ENCODE results near the gene MDFI. TPM values are rescaled to one million over a fixed set of nuclear protein-coding genes. Genes with fewer than 3 reads are reported as not detected.

MDFI gene
- total and polyA plus RNA-seq, 4 donors, result 40.6 to 155 (median 151) TPM

DNA sequence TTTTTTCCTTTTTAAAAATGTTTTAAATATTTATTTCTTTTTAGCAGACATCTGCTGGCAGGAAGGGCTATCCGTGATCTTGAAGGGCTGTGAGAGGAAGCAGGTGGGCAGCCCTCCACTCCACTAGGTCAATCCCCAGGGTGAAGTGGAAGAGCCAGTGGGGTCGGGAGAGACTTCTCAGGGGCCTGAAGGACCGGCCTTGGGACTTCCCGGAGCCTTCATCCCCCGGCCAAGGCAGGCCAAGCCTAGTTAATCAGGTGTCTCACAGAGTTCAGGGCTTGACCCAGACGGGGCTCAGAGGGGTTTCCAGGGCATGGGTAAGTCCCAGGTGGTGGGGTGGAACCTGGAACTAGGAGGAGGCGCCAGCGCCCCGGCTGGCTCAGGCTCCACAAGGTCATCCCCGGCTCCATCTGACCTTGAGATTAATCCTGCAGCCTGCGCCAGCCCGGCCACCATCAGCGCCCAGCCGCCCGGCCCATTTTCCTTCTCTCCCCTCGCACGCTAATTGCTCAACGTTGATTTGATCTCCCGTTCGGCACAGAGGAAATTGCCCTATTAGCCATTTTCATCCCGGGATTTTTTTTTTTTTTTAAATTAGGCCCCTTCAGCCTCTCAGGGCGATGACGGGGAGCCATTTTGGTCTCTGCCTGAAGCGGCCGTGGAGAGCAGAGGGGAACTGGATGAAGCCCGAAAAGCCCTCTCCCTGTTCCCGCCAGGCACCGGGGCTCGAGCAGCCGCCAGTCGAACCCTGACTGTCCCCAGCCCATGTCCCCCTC, 44.4 kb downstream of the MDFI start:
- Histone ChIP-seq H3K36me3 (ENCODE audit: control insufficient read depth, insufficient read depth, low read length) (peaks cover 19% of the 10 kb centered on the region), H3K4me3 (ENCODE audit: low read depth, low read length) (peak overlapping the region; percentile 26), H3K9me3 (ENCODE audit: control insufficient read depth, insufficient read depth, low read length) (no peaks in the 10 kb centered on the region), H3K27ac (ENCODE audit: low read depth, low read length) (no peak overlapping the region), H3K4me1 (ENCODE audit: control insufficient read depth, insufficient read depth, low read length) (peaks cover 25% of the 10 kb centered on the region), H3K27me3 (ENCODE audit: control insufficient read depth, insufficient read depth, low read length) (no peaks in the 10 kb centered on the region)
- WGBS (ENCODE audit: insufficient coverage), result 35% methylated on average over 27 of the region's 31 CpGs
- DNase-seq (ENCODE audit: low read depth in 4 of 6, low spot score in 6 of 6), result peak in 2 of 6 donors; percentile 40 to 50

DNA sequence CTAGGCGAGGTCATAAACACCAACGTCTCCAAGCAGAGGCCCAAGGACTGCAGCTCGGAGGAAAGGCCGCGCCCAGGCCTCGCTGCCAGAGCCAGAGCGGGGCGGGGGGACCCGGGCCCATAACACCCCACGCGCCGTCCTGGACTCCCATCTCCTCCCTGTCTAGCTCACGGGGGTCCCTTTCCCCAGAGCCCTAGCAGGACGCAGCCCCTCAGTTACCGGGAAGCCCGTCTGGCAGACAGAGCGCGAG, 44.9 kb downstream of the MDFI start:
- no peak for DNase-seq (ENCODE audit: low read depth in 4 of 6, low spot score in 6 of 6)
- no peaks in the 10 kb centered on the region for H3K27me3 ChIP-seq (ENCODE audit: control insufficient read depth, insufficient read depth, low read length)
- peaks cover 23% of the 10 kb centered on the region for H3K36me3 ChIP-seq (ENCODE audit: control insufficient read depth, insufficient read depth, low read length)
- WGBS (ENCODE audit: insufficient coverage), result 5% methylated on average over 18 of the region's 18 CpGs
- no peak overlapping the region for H3K27ac ChIP-seq (ENCODE audit: low read depth, low read length)
- peaks cover 24% of the 10 kb centered on the region for H3K4me1 ChIP-seq (ENCODE audit: control insufficient read depth, insufficient read depth, low read length)
- H3K9me3 ChIP-seq (ENCODE audit: control insufficient read depth, insufficient read depth, low read length), result no peaks in the 10 kb centered on the region
- peak overlapping the region; percentile 26 for H3K4me3 ChIP-seq (ENCODE audit: low read depth, low read length)

DNA sequence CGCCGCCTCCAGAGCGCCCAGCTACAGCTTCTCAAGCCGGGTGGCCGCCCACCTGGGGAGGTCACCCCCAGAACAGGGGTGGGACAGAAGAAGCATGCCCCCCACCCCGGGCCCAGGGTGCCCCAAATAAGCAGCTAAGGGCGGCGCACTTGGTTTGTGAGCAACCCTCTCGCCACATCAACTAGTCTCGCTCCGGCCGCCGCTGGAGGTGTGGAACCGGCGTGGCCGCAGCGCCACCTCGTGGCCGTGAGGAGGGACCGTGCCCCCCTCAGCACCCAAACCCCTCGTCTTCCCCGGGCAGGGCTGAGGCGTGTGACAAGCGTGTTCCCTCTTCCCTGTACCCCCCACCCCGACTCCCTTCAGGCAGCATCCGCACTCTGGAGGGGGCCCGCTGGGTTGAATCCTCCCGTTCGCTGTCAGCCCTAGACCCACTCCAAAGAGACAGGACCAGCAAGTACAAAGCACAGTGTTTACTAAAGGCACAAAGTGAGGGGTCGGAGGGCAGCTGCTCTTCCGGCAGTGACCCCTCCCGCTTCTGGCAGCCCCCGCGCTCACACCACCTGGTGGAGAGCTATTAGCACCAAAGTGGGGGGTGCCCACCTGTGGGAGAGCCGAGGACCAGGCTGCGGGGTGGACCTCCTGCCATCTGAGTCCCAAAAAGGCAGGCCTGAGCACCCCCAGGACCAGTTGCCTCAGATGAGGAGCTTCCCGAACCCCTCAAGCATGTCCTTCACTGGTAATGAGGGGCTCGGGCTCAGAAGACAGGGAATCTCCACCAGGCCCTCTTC, 45.4 kb downstream of the MDFI start:
- Histone ChIP-seq H3K27ac (ENCODE audit: low read depth, low read length) (no peak overlapping the region), H3K9me3 (ENCODE audit: control insufficient read depth, insufficient read depth, low read length) (no peaks in the 10 kb centered on the region), H3K4me1 (ENCODE audit: control insufficient read depth, insufficient read depth, low read length) (peaks cover 24% of the 10 kb centered on the region), H3K4me3 (ENCODE audit: low read depth, low read length) (peak overlapping the region; percentile 26), H3K27me3 (ENCODE audit: control insufficient read depth, insufficient read depth, low read length) (no peaks in the 10 kb centered on the region), H3K36me3 (ENCODE audit: control insufficient read depth, insufficient read depth, low read length) (peaks cover 28% of the 10 kb centered on the region)
- 5% methylated on average over 34 of the region's 38 CpGs for WGBS (ENCODE audit: insufficient coverage)
- peak in 4 of 6 donors; percentile 72 to 93 (median 82) for DNase-seq (ENCODE audit: low read depth in 4 of 6, low spot score in 6 of 6)

DNA sequence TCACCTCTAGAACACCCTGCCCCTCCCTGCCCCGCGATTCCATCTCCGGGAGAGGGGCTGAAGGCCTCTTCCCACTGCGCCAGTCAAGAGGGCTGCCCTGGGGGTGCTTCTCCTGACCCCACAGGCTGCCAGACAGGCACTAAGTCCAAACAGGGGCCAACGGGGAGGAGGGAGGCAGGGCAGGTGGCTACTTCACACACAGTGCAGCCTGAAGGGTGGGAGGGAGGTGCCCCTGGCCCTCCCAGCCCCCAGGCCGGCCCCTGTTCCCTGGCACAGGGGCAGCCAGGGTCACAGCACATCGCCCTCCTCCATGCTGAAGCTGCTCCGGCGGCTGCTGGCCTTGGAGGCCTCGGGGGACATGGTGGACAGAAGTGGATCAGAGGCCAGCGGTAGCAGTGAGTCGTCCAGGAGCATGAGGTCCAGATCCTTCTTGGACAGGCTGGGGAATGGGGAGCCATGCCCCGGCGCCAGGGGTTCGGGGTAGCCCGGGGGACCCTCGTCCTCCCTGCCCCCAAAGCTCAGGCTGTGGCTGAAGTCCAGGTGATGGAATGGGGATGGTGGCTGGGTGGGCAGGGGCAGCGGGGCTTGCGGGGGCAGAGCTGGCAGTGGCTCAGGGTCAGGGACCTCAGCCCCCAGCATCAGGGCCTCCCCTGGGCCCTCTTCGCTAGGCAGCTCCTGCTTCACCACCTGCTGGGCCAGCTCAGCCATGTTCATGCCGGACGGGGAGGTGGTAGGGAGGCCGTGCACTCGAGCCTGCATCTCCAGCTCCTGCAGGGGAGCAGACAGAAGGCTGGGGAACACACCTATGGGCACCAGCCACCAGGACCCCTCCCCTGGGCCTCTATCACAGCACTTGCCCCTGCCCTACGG, 46.3 kb downstream of the MDFI start:
- Histone ChIP-seq H3K27me3 (ENCODE audit: control insufficient read depth, insufficient read depth, low read length) (peaks cover 2% of the 10 kb centered on the region), H3K4me3 (ENCODE audit: low read depth, low read length) (no peak overlapping the region), H3K27ac (ENCODE audit: low read depth, low read length) (no peak overlapping the region), H3K9me3 (ENCODE audit: control insufficient read depth, insufficient read depth, low read length) (no peaks in the 10 kb centered on the region), H3K4me1 (ENCODE audit: control insufficient read depth, insufficient read depth, low read length) (peaks cover 24% of the 10 kb centered on the region), H3K36me3 (ENCODE audit: control insufficient read depth, insufficient read depth, low read length) (peaks cover 32% of the 10 kb centered on the region)
- 81% methylated on average over 24 of the region's 25 CpGs for WGBS (ENCODE audit: insufficient coverage)
- no peak for DNase-seq (ENCODE audit: low read depth in 4 of 6, low spot score in 6 of 6)

DNA sequence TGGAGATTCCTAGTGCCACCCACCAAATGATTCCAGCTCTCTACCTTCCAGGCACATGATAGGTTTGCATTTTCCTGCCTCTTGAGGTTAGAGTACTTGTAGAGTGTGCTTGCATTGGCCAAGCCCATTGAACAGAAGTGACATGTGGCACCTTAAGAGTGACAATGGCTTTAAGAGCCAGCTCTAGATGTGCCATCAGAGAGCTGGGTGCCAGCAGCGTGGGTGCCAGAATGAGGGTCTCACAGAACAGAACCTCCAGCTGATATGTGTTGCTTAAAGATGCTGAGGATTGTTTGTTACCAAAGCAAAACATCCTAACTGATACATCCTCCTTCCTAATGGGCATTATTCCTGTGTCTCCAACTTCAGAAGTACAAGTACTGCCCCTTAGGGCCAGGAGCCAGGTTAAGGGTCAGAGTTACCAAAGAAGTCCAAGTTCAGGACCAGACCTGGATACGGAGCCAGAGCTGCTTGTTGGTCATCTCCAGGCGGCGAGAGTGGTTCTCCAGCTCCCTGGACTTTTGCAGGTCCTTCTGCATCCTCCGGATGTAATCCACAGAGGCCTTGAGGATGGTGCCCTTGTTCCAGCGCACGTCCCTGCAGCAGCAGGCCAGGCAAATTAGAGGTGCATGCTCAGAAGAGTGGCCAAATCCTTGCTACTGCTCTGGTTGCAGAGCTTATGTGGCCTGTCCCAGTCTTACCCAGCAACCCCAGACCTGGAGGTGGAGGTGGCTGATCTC, 47.5 kb downstream of the MDFI start:
- H3K9me3 ChIP-seq (ENCODE audit: control insufficient read depth, insufficient read depth, low read length), result no peaks in the 10 kb centered on the region
- DNase-seq (ENCODE audit: low read depth in 4 of 6, low spot score in 6 of 6), result no peak
- peaks cover 2% of the 10 kb centered on the region for H3K27me3 ChIP-seq (ENCODE audit: control insufficient read depth, insufficient read depth, low read length)
- 90% methylated on average over 6 of the region's 7 CpGs for WGBS (ENCODE audit: insufficient coverage)
- peaks cover 24% of the 10 kb centered on the region for H3K4me1 ChIP-seq (ENCODE audit: control insufficient read depth, insufficient read depth, low read length)
- H3K27ac ChIP-seq (ENCODE audit: low read depth, low read length), result no peak overlapping the region
- peaks cover 37% of the 10 kb centered on the region for H3K36me3 ChIP-seq (ENCODE audit: control insufficient read depth, insufficient read depth, low read length)
- no peak overlapping the region for H3K4me3 ChIP-seq (ENCODE audit: low read depth, low read length)

DNA sequence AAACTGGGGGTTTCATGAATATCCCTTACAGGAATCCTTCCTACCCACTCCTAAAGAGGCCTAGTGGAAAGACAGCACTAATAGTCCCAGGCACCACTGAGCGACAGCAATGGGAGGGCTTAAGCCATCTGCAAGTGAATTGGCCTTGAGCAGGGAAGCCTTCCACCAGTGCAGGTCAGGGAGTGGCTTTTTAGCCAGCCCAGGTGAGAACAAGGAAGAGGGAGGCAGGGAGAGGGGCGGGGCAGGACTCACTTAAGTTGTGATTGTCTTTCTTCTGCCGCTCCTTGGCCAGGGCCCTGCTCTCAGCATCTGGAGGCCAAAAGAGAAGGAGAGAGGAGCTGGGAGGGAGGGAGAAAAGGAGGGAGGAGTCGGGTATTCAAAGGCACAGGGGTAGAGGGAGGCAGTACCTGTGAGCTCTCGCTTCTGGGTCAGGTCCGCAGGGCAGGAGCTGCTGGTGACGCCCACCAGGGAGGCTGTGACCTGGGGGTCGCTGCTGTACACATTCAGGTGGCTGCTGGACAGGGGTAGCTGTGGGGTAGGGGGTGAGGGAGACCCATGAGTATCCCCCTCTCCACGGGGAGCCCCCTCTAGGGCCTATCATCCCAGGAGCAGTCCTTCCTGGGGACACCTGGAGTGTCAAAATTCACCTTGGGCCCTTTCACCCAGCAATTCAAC, 49.4 kb downstream of the MDFI start:
- Histone ChIP-seq H3K27ac (ENCODE audit: low read depth, low read length) (no peak overlapping the region), H3K27me3 (ENCODE audit: control insufficient read depth, insufficient read depth, low read length) (peaks cover 2% of the 10 kb centered on the region), H3K36me3 (ENCODE audit: control insufficient read depth, insufficient read depth, low read length) (peaks cover 41% of the 10 kb centered on the region), H3K9me3 (ENCODE audit: control insufficient read depth, insufficient read depth, low read length) (no peaks in the 10 kb centered on the region), H3K4me3 (ENCODE audit: low read depth, low read length) (no peak overlapping the region), H3K4me1 (ENCODE audit: control insufficient read depth, insufficient read depth, low read length) (peaks cover 20% of the 10 kb centered on the region)
- DNase-seq (ENCODE audit: low read depth in 4 of 6, low spot score in 6 of 6), result no peak
- 74% methylated on average over 6 of the region's 9 CpGs for WGBS (ENCODE audit: insufficient coverage)

DNA sequence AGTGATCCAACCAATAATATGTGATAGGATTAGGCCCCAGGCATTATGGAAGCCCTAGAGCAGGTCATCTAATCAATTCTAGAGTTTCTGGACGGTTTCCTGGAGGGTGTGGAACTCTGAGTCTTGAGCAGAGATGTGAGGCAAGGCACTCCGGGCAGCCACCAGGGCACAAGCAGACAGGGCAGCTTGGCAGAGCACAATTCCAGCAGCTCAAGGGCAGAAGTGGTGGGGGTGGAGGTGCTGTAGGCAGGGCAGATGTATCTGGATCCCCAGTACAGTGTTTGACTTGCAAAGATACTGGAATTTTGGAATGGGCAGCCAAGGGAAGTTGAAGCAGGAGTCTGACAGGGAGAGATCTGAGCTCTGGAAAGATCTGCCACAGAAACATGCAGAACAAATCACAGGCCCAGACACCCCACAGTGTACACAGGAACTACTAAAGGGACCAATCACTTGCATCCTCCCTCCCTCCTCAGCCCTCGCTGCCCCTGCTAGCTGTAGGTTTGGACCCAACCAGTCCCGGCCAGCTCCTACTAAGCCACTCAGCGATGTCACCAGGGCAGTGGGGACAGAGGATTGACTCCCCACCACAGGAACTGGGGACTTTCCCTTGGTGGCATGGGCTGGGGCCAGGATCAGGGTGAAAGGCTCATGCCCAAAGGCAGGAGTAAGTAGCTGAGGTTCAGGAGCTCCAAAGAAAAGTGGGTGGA, 50.1 kb downstream of the MDFI start:
- no peak overlapping the region for H3K4me3 ChIP-seq (ENCODE audit: low read depth, low read length)
- 78% methylated on average over 4 of the region's 5 CpGs for WGBS (ENCODE audit: insufficient coverage)
- H3K9me3 ChIP-seq (ENCODE audit: control insufficient read depth, insufficient read depth, low read length), result no peaks in the 10 kb centered on the region
- H3K27ac ChIP-seq (ENCODE audit: low read depth, low read length), result no peak overlapping the region
- DNase-seq (ENCODE audit: low read depth in 4 of 6, low spot score in 6 of 6), result no peak
- H3K27me3 ChIP-seq (ENCODE audit: control insufficient read depth, insufficient read depth, low read length), result peaks cover 2% of the 10 kb centered on the region
- H3K36me3 ChIP-seq (ENCODE audit: control insufficient read depth, insufficient read depth, low read length), result peaks cover 41% of the 10 kb centered on the region
- peaks cover 20% of the 10 kb centered on the region for H3K4me1 ChIP-seq (ENCODE audit: control insufficient read depth, insufficient read depth, low read length)

DNA sequence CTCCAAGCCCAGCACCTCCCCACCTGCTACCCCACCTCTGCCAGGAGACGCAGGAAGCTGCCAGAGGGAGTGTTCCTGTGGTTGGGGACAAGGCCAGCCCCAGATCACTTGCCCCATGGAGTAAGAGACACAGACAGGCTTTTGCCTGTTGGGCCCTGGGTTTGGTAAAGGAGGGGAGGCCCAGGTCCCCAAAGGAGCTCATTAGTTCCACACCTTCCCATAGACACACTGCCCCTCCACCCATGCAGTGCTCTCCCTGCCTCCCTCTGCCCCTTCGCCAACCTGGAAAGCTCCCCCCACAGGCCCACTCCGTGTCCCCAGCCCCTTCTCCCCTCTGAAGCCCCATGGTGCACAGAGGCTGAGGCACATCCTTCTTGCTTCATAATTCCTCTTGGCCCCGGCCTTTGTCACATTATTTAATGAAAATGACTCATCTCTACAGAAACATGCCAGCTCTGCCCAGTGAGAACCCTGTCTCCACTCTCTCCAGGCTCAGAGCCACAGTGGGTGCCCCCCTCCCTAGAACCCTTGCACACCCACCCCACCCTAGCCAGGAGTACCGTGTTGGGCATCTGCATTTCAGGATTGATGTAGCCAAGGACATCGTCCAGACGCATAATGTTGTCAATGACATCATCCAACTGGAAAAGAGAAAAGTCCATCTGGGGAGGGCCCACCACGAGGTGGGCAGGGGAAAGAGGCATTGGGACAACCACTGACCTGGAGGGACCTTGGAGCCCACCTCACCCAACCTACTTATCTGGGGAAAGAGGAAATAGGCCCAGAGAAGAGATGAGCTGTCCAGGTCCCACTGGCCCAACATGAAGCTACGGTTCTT, 51.1 kb downstream of the MDFI start:
- Histone ChIP-seq H3K27me3 (ENCODE audit: control insufficient read depth, insufficient read depth, low read length) (peaks cover 2% of the 10 kb centered on the region), H3K4me3 (ENCODE audit: low read depth, low read length) (no peak overlapping the region), H3K4me1 (ENCODE audit: control insufficient read depth, insufficient read depth, low read length) (peaks cover 22% of the 10 kb centered on the region), H3K9me3 (ENCODE audit: control insufficient read depth, insufficient read depth, low read length) (no peaks in the 10 kb centered on the region), H3K36me3 (ENCODE audit: control insufficient read depth, insufficient read depth, low read length) (peaks cover 35% of the 10 kb centered on the region), H3K27ac (ENCODE audit: low read depth, low read length) (no peak overlapping the region)
- 73% methylated on average over 3 of the region's 9 CpGs for WGBS (ENCODE audit: insufficient coverage)
- no peak for DNase-seq (ENCODE audit: low read depth in 4 of 6, low spot score in 6 of 6)
